ENCODE measurements around the gene PAPPA.

PAPPA gene

GRCh38 chr9:116270546-116270945 lies 117.0 kb downstream of the PAPPA start:
- TF ChIP-seq GATA1 (IDR thresholded peaks at IDR 0.05; ENCODE audit: low read depth, low read length), result no peak
- TF ChIP-seq POLR2A (IDR thresholded peaks at IDR 0.05; ENCODE audit: low read length), result no peak
- DNase-seq, result no peak

GRCh38 chr9:116271340-116271739 lies 117.7 kb downstream of the PAPPA start:
- no peak for TF ChIP-seq GATA1 (IDR thresholded peaks at IDR 0.05; ENCODE audit: low read depth, low read length)
- no peak for TF ChIP-seq POLR2A (IDR thresholded peaks at IDR 0.05; ENCODE audit: low read length)
- no peak for DNase-seq

DNA sequence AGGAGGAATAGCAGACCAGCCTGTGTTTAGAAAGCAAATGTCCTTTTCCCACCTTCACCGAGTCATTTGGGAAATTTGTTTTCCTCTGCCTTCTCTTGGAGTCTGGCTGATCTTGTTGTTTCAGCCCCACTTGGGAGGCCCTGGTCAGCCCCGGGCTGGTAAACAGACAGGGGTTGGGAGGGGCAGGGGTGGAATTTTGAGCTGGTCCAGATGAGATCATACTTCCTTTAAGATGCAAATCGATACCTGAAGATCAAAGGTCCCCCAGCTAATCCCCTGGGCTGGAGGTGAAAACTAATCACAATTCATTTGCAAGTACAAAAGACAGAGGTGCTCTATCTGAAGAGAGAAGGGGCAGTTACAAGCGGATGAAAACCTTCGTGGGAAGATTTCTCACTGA lies 118.4 kb downstream of the PAPPA start:
- TF ChIP-seq POLR2A (IDR thresholded peaks at IDR 0.05; ENCODE audit: low read length) (no peak), GATA1 (IDR thresholded peaks at IDR 0.05; ENCODE audit: low read depth, low read length) (no peak)
- DNase-seq, result no peak

GRCh38 chr9:116274293-116274692 lies 120.7 kb downstream of the PAPPA start:
- no peak for DNase-seq
- no peak for TF ChIP-seq GATA1 (IDR thresholded peaks at IDR 0.05; ENCODE audit: low read depth, low read length)
- TF ChIP-seq POLR2A (IDR thresholded peaks at IDR 0.05; ENCODE audit: low read length), result no peak

DNA sequence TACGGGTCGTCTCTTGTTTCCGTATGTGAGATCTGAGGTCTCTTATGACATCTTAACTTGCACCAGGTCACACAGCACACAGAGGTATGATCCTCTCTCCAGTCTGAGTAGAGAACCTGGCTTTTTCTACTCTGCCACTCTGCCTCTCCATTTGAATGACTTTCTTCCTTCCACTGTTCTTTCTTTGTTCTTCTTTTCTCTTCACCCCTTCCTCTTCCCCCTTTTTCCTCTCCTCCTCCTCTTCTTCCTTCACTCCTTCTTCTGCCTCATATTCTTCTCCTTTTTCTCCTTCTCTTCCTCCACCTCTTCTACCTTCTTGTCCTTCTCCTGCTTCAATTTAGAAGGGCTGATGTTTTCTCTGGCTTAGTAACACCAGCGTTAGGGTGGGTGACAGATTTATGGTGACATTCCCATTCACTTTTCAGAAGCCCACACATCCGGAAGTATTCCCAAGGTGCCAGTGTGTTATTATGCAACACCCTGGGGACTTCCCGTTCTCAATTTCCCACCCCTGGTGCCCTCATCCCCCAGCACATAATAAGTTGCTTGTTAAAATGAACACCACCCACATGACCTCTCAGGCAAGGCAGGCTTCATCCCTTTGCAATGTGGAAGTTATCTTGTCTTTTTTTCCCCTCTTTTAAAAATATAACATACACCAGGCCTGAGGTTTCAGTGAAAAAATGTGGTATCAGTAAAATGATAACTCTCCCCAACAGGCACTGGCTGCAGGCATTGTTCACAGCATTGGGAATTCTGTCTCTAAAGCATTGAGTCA lies 122.0 kb downstream of the PAPPA start:
- TF ChIP-seq POLR2A (IDR thresholded peaks at IDR 0.05; ENCODE audit: low read length) (no peak), GATA1 (IDR thresholded peaks at IDR 0.05; ENCODE audit: low read depth, low read length) (no peak)
- DNase-seq, result no peak

- no peak for DNase-seq
- no peak for TF ChIP-seq GATA1 (IDR thresholded peaks at IDR 0.05; ENCODE audit: low read depth, low read length)
- no peak for TF ChIP-seq POLR2A (IDR thresholded peaks at IDR 0.05; ENCODE audit: low read length)
These were observed 122.6 kb downstream of the PAPPA start for GRCh38 chr9:116276196-116276493.

DNA sequence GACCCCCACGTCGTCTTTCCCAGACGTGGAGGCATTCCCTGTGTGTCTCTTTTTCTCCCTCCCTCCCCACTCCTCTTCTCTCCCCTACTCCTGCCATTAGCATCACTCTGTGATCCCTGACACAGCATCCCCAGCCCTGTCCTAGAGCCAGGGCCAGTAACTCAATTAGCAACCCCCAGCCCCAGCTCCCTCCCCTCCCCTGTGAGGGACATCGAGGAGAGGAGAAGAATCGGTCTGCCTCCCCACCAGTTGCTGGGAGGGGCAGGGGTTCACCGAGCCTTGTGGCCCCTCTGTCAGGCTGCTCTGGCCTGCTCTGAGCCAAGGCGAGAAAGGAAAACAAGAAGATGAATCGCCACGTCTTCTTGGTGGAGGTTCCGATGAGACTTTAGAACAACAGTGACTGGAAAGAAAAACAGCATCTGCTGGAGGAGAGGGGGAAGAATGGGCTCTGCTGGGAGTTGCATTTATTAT lies 123.1 kb downstream of the PAPPA start:
- DNase-seq, result no peak
- no peak for TF ChIP-seq GATA1 (IDR thresholded peaks at IDR 0.05; ENCODE audit: low read depth, low read length)
- TF ChIP-seq POLR2A (IDR thresholded peaks at IDR 0.05; ENCODE audit: low read length), result no peak

GRCh38 chr9:116278326-116278725 lies 124.7 kb downstream of the PAPPA start:
- no peak for DNase-seq
- TF ChIP-seq GATA1 (IDR thresholded peaks at IDR 0.05; ENCODE audit: low read depth, low read length) (no peak), POLR2A (IDR thresholded peaks at IDR 0.05; ENCODE audit: low read length) (no peak)

DNA sequence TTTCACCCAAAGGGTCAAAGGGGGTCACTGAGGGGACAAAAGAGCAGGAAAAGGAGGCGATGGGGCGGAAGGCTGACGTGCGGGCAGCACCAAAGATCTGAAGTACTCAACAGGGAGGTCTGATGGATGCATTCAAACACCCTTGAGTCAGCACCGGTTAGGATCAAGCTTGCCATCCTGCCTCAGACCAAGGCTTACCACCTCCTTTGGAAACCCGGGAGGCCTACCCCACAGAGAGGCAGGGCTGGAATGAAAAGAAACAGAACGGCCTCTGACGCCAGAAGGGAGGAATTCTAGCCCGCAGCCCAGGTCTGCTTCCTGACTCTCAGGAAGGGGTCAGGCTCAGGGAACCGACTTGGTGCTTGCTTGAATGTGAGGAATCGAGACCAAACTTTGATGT lies 125.6 kb downstream of the PAPPA start:
- DNase-seq, result no peak
- TF ChIP-seq GATA1 (IDR thresholded peaks at IDR 0.05; ENCODE audit: low read depth, low read length) (no peak), POLR2A (IDR thresholded peaks at IDR 0.05; ENCODE audit: low read length) (no peak)

- TF ChIP-seq GATA1 (IDR thresholded peaks at IDR 0.05; ENCODE audit: low read depth, low read length), result no peak
- no peak for TF ChIP-seq POLR2A (IDR thresholded peaks at IDR 0.05; ENCODE audit: low read length)
- DNase-seq, result no peak
These were observed 126.9 kb downstream of the PAPPA start for GRCh38 chr9:116280529-116280928.

- TF ChIP-seq POLR2A (IDR thresholded peaks at IDR 0.05; ENCODE audit: low read length) (no peak), GATA1 (IDR thresholded peaks at IDR 0.05; ENCODE audit: low read depth, low read length) (no peak)
- DNase-seq, result no peak
These were observed 129.0 kb downstream of the PAPPA start for GRCh38 chr9:116282597-116282996.

DNA sequence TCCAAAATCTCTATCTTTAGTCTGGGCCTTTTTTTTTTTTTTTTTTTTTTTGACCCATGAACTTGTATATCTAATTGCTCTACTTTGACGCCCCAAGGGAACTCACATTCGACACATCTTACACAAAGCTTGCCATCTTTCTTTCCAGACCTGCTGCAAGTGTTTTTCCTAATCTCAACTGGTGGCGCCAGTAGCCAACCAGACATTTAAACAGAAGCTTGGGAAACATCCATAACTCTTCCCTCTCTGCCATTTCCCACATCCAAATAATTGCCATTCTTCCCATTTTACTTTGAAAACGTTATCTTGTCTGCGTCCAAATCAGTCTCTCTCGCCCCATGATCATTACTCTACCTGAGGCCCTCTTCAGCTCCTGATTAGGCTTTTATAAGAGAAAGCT lies 130.9 kb downstream of the PAPPA start:
- TF ChIP-seq POLR2A (IDR thresholded peaks at IDR 0.05; ENCODE audit: low read length) (no peak), GATA1 (IDR thresholded peaks at IDR 0.05; ENCODE audit: low read depth, low read length) (no peak)
- DNase-seq, result no peak

DNA sequence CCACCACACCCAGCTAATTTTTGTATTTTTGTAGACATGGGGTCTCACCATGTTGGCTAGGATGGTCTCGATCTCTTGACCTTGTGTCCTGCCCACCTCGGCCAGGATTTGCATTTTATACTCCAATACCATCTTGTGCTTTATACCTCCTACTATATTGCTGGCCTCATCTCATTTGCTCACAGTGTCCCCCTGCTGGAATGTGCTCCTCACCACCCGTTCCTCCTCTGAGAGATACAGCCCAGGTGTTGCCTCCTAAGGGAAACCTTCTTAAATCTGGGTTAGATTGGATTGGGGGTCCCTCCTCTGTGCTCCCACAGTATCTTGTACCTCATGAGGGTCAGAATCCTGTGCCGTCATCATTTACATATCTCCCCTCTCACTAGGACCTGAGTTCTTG lies 131.7 kb downstream of the PAPPA start:
- TF ChIP-seq GATA1 (IDR thresholded peaks at IDR 0.05; ENCODE audit: low read depth, low read length), result no peak
- TF ChIP-seq POLR2A (IDR thresholded peaks at IDR 0.05; ENCODE audit: low read length), result no peak
- no peak for DNase-seq

- no peak for TF ChIP-seq POLR2A (IDR thresholded peaks at IDR 0.05; ENCODE audit: low read length)
- no peak for TF ChIP-seq GATA1 (IDR thresholded peaks at IDR 0.05; ENCODE audit: low read depth, low read length)
These were observed 132.7 kb downstream of the PAPPA start for GRCh38 chr9:116286297-116286696.

DNA sequence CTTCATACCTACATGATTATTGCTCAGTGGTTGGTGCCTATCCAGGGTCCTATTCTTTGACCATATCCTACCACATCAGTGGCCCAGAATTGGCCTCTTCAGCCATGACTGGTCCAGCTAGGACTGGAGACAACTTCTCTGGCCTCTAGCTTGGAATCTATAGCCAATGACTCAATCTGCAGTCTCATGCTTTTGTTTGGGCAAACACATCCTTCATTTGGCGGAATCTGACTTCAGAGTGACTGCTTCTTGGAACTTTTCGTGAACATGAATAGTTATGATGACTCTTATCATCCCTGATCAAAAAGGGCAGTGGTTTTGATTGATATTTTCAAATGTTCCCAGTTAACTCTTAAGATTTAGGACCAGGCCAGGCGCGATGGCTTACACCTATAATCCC lies 134.1 kb downstream of the PAPPA start:
- TF ChIP-seq POLR2A (IDR thresholded peaks at IDR 0.05; ENCODE audit: low read length) (no peak), GATA1 (IDR thresholded peaks at IDR 0.05; ENCODE audit: low read depth, low read length) (no peak)
- no peak for DNase-seq

More at GRCh38 chr9:116286297-116286696, 132.7 kb downstream of the PAPPA start:
- DNase-seq, result no peak
